Endothelial cell of umbilical vein (primary cell): ENCODE measurements around the gene DENND6A.

ENCODE experiments used
- CTCF ChIP-seq, 2 donors: IDR thresholded peaks; 1 replicate in 1 of 2; 2 replicates in 1 of 2; pipeline ENCODE4 v1.5.1; 2011; ENCODE audit warnings: low read length in 2 of 2, mild to moderate bottlenecking in 2 of 2, moderate library complexity in 2 of 2, control low read depth in 1 of 2, inconsistent platforms in 1 of 2, low read depth in 1 of 2; ENCODE audit not compliant: insufficient read depth in 1 of 2; ENCODE audit errors: extremely low read depth in 1 of 2
- POLR2A ChIP-seq: IDR thresholded peaks from 2 replicates; pipeline ENCODE4 v1.6.1; 2012; ENCODE audit warnings: low read depth, mild to moderate bottlenecking, control low read depth, low read length
- POLR2AphosphoS5 ChIP-seq: IDR thresholded peaks from 2 replicates; pipeline ENCODE4 v1.6.1; 2012; ENCODE audit warnings: low read depth, mild to moderate bottlenecking, control low read depth, low read length, moderate library complexity; ENCODE audit not compliant: insufficient read depth

GRCh38 chr3:57655727-57656126, 37.1 kb downstream of the DENND6A start:
- TF ChIP-seq CTCF (IDR thresholded peaks at IDR 0.05; ENCODE audit: extremely low read depth in 1 of 2, insufficient read depth in 1 of 2, low read depth in 1 of 2, low read length in 2 of 2) (no peak), POLR2A (no peak), POLR2AphosphoS5 (no peak)
